OCI-LY7 (cell line): ENCODE data around the gene SPSB3. TPM values are rescaled to one million over a fixed set of nuclear protein-coding genes. Genes with fewer than 3 reads are reported as not detected.

Experiments used
- BruUV-seq: library from RNA; stranded (reverse); fragments of 400-500 nt; replicated peaks from 2 replicates; lab custom pipeline; 2021; lab: Mats Ljungman, UMichigan
- CTCF ChIA-PET: fragments of 300-600 bp; sonication (Branson Sonifier 250); formaldehyde crosslinking; loops from one replicate; lab custom pipeline; 2022; ENCODE audit warnings: antibody characterized with exemption; ENCODE audit not compliant: unreplicated experiment; lab: Charles Lee
- POLR2A ChIA-PET: fragments of 300-600 bp; sonication (Branson Sonifier 250); formaldehyde crosslinking; loops from one replicate; lab custom pipeline; 2022; ENCODE audit warnings: antibody characterized with exemption; lab: Charles Lee
- DNase-seq: peaks from one replicate; pipeline ENCODE4 v3.0.0-alpha.2; 2015; ENCODE audit warnings: low spot score
- H2AFZ ChIP-seq: fragments of 200-600 bp; sonication (generic), shearing (Covaris generic); 2 replicates; pipeline ENCODE4 v1.6.1; 2014; ENCODE audit warnings: mild to moderate bottlenecking, antibody characterized with exemption, low read length, moderate library complexity
- H3K27ac ChIP-seq: fragments of 200-600 bp; sonication (generic); 2 replicates; pipeline ENCODE4 v1.5.1; 2014; ENCODE audit warnings: mixed run types, low read depth, mild to moderate bottlenecking, moderate library complexity, low read length, inconsistent platforms; ENCODE audit not compliant: poor library complexity, severe bottlenecking
- H3K36me3 ChIP-seq: fragments of 200-600 bp; sonication (generic); 2 replicates; pipeline ENCODE4 v1.6.1; 2014; ENCODE audit warnings: mild to moderate bottlenecking, antibody characterized with exemption, low read length, moderate library complexity, mixed read lengths; ENCODE audit not compliant: insufficient read depth
- H3K4me1 ChIP-seq: fragments of 200-600 bp; sonication (generic); 2 replicates; pipeline ENCODE4 v1.5.1; 2014; ENCODE audit warnings: mild to moderate bottlenecking, low read length; ENCODE audit not compliant: insufficient read depth, poor library complexity, severe bottlenecking
- H3K4me2 ChIP-seq: fragments of 200-600 bp; sonication (generic); 2 replicates; pipeline ENCODE4 v1.6.1; 2014; ENCODE audit warnings: mild to moderate bottlenecking, low read length
- H3K4me3 ChIP-seq: fragments of 200-600 bp; sonication (generic); 2 replicates; pipeline ENCODE4 v1.5.1; 2014; ENCODE audit warnings: mild to moderate bottlenecking, low read depth, low read length; ENCODE audit not compliant: poor library complexity, severe bottlenecking
- H3K79me2 ChIP-seq: fragments of 200-600 bp; sonication (generic); 2 replicates; pipeline ENCODE4 v1.6.1; 2016; ENCODE audit warnings: low read depth, mild to moderate bottlenecking, low read length, moderate library complexity, mixed read lengths; ENCODE audit not compliant: insufficient read depth
- H3K9me2 ChIP-seq: fragments of 200-600 bp; sonication (generic); 2 replicates; pipeline ENCODE4 v1.6.1; 2016; ENCODE audit warnings: mild to moderate bottlenecking, low read length, mixed read lengths; ENCODE audit not compliant: insufficient read depth
- H3K9me3 ChIP-seq: fragments of 200-600 bp; sonication (generic); 2 replicates; pipeline ENCODE4 v1.6.1; 2014; ENCODE audit warnings: mild to moderate bottlenecking, mixed run types, low read length, mixed read lengths
- H4K20me1 ChIP-seq: fragments of 200-600 bp; sonication (generic); 2 replicates; pipeline ENCODE4 v1.6.1; 2014; ENCODE audit warnings: mild to moderate bottlenecking, antibody characterized with exemption, low read length, moderate library complexity, mixed read lengths; ENCODE audit not compliant: insufficient read depth
- EZH2phosphoT487 ChIP-seq: fragments of 200-600 bp; sonication (generic); IDR thresholded peaks from 2 replicates; pipeline ENCODE4 v1.6.1; 2018; ENCODE audit warnings: low read depth, borderline replicate concordance, mild to moderate bottlenecking, mixed run types, antibody characterized with exemption, low read length, moderate library complexity, mixed read lengths
- intact Hi-C: fragments of 100-400 bp; cut with micrococcal nuclease; formaldehyde crosslinking; loops from one replicate; pipeline ENCODE4 v1.10.0; 2022; ENCODE audit not compliant: unreplicated experiment
- total RNA-seq, 2 experiments: library from RNA; depleted of rRNA in 1 of 2; stranded (reverse); fragments of >200 nt in 1 of 2; shearing (Covaris generic) in 1 of 2; gene quantifications; 2 replicates each; pipeline ENCODE4 v1.2.3, GENCODE V29; 2014 to 2022
- TF ChIP-seq, protein P1 (sequence below): fragments of 200-600 bp; sonication (generic); conservative IDR thresholded peaks from 2 replicates; pipeline ENCODE4 v1.5.1; 2014; ENCODE audit warnings: mild to moderate bottlenecking, antibody characterized with exemption, low read length, moderate library complexity, mixed read lengths

Gene SPSB3
- total RNA-seq, 2 experiments from 2014 or later, result 33.6 to 52.4 TPM

DNA sequence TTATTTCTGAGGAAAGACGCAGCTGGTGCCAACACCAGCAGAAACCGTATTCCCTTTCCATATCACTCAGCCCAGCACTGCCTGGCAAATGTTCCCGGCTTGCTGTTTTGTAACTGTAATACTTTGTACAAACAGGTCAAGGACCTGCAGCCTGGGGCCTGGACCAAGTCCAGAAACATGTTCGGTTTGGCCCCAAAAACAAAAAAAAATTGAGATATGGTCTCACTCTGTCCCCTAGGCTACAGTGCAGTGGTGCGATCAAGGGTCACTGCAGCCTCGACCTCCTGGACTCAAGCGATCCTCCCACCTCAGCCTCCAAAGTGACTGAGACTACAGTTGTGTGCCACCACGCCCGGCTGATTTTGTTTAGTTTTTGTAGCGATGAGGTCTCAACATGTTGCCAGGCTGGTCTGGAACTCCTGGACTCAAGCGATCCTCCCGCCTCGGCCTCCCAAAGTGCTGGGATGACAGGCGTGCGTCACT, 43.1 kb upstream of the SPSB3 start:
- intact Hi-C loops, result loop anchor here (5.0 kb wide), 1 partner anchor 43 kb away; the partner anchor contains the start of genes NUBP2 and SPSB3
- no peaks in the 10 kb centered on the region for H4K20me1 ChIP-seq

DNA sequence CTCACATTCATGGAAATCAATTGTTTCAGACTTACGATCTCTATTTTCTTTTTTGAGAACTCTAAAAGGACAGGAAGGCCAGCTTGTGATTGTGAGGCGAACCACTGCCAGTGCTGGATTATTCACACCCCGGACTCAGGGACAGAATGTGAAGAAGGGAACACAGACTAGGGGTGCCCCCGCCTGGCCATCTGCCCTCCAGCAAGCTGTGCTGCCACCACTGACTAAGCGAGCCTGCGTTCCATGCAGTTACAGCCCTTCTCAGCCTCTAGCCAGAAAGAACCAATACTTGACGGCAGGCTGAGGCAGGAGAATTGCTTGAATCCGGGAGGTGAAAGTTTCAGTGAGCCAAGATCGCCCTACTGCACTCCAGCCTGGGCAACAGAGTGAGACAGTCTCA, 41.5 kb upstream of the SPSB3 start:
- Histone ChIP-seq H3K9me3 (no peaks in the 10 kb centered on the region), H3K79me2 (no peaks in the 10 kb centered on the region), H3K27ac (no peak overlapping the region), H3K4me1 (peaks cover 17% of the 10 kb centered on the region), H3K36me3 (no peaks in the 10 kb centered on the region), H2AFZ (no peak overlapping the region), H4K20me1 (no peaks in the 10 kb centered on the region), H3K4me3 (no peak overlapping the region), H3K4me2 (no peak overlapping the region), H3K9me2 (no peaks in the 10 kb centered on the region)
- no TSS peak for BruUV-seq
- intact Hi-C loops, result no loop called here
- POLR2A ChIA-PET, result interaction anchor here (0.7 kb wide), 1 partner anchor 1454 kb away, joined by 5 read pairs; the partner anchor contains the start of gene MRPL28
- TF ChIP-seq, protein P1, sequence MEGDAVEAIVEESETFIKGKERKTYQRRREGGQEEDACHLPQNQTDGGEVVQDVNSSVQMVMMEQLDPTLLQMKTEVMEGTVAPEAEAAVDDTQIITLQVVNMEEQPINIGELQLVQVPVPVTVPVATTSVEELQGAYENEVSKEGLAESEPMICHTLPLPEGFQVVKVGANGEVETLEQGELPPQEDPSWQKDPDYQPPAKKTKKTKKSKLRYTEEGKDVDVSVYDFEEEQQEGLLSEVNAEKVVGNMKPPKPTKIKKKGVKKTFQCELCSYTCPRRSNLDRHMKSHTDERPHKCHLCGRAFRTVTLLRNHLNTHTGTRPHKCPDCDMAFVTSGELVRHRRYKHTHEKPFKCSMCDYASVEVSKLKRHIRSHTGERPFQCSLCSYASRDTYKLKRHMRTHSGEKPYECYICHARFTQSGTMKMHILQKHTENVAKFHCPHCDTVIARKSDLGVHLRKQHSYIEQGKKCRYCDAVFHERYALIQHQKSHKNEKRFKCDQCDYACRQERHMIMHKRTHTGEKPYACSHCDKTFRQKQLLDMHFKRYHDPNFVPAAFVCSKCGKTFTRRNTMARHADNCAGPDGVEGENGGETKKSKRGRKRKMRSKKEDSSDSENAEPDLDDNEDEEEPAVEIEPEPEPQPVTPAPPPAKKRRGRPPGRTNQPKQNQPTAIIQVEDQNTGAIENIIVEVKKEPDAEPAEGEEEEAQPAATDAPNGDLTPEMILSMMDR, result peak; percentile 73
- TF ChIP-seq EZH2phosphoT487, result no peak
- DNase-seq, result peak; percentile 66
- CTCF ChIA-PET, result no interaction called here

More for the DNA sequence above, 43.1 kb upstream of the SPSB3 start:
- peak overlapping the region; percentile 78 for H3K4me3 ChIP-seq
- DNase-seq, result no peak
- H3K27ac ChIP-seq, result no peak overlapping the region
- BruUV-seq, result no TSS peak
- POLR2A ChIA-PET, result no interaction called here
- CTCF ChIA-PET, result no interaction called here
- peaks cover 23% of the 10 kb centered on the region for H3K4me1 ChIP-seq
- H3K36me3 ChIP-seq, result no peaks in the 10 kb centered on the region
- peak overlapping the region; percentile 76; the same call in 1 of the 2 replicates for H3K4me2 ChIP-seq
- no peaks in the 10 kb centered on the region for H3K79me2 ChIP-seq
- no peak for TF ChIP-seq EZH2phosphoT487
- H2AFZ ChIP-seq, result no peak overlapping the region
- no peaks in the 10 kb centered on the region for H3K9me2 ChIP-seq
- H3K9me3 ChIP-seq, result no peaks in the 10 kb centered on the region

DNA sequence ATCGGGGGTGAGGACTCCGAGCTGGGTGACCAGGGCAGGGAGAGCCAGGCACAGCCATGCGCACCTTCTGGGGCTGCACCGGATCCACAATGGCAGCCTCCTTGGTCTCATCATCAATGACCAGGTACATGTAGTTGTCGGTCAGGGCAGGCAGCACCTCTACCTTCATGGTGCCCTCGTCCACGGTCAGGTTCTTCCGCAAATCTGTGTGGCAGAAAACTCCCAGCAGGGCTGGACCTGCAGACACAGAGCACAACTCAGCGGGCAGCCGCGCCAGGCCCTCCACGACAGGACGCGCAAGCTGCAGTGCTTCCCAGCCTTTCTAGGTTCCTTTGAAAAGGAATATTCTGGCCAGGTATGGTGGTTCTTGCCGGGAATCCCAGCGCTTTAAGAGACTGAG, 40.4 kb upstream of the SPSB3 start:
- intact Hi-C loops, result no loop called here
- DNase-seq, result no peak
- no peak overlapping the region for H2AFZ ChIP-seq
- CTCF ChIA-PET, result interaction anchor here (0.6 kb wide), 1 partner anchor 106 kb away, joined by 3 read pairs; no protein-coding TSS in a partner anchor
- peaks cover 9% of the 10 kb centered on the region for H3K4me1 ChIP-seq
- H3K4me2 ChIP-seq, result no peak overlapping the region
- H4K20me1 ChIP-seq, result no peaks in the 10 kb centered on the region
- BruUV-seq, result no TSS peak
- no peak overlapping the region for H3K4me3 ChIP-seq
- no peaks in the 10 kb centered on the region for H3K79me2 ChIP-seq
- H3K9me3 ChIP-seq, result no peaks in the 10 kb centered on the region
- TF ChIP-seq EZH2phosphoT487, result no peak
- TF ChIP-seq, protein P1, result no peak
- POLR2A ChIA-PET, result interaction anchor here (0.5 kb wide), 1 partner anchor 118 kb away, joined by 3 read pairs; no protein-coding TSS in a partner anchor
- H3K9me2 ChIP-seq, result no peaks in the 10 kb centered on the region
- H3K27ac ChIP-seq, result no peak overlapping the region
- H3K36me3 ChIP-seq, result no peaks in the 10 kb centered on the region
